SU-DHL-6 (cell line): ENCODE results near the gene SLC28A2.

ENCODE experiments used
- H2AFZ ChIP-seq: fragments of 200-600 bp; sonication (generic); 2 replicates; pipeline ENCODE4 v1.6.1; 2014; ENCODE audit warnings: low read depth, mild to moderate bottlenecking, moderate library complexity, mixed read lengths, antibody characterized with exemption, low read length; ENCODE audit not compliant: severe bottlenecking
- H3F3A ChIP-seq: fragments of 200-600 bp; shearing (Covaris generic); 2 replicates; pipeline ENCODE4 v1.6.0; 2016; ENCODE audit warnings: antibody characterized with exemption, mild to moderate bottlenecking; ENCODE audit not compliant: insufficient read depth
- H3K27ac ChIP-seq: fragments of 200-600 bp; sonication (generic); 2 replicates; pipeline ENCODE4 v1.5.1; 2016; ENCODE audit warnings: low read depth, mild to moderate bottlenecking, low read length, moderate library complexity, mixed read lengths
- H3K27me3 ChIP-seq: fragments of 200-600 bp; sonication (generic), shearing (Covaris generic); 2 replicates; pipeline ENCODE4 v1.6.0; 2014; ENCODE audit warnings: mild to moderate bottlenecking, low read length
- H3K36me3 ChIP-seq: fragments of 200-600 bp; sonication (generic); 2 replicates; pipeline ENCODE4 v1.6.1; 2014; ENCODE audit warnings: mild to moderate bottlenecking, low read length, mixed read lengths
- H3K4me2 ChIP-seq: fragments of 300-600, 200-600 bp; shearing (Covaris generic), sonication (generic); 2 replicates; pipeline ENCODE4 v1.6.0; 2014; ENCODE audit warnings: low read length, low read depth, mild to moderate bottlenecking; ENCODE audit not compliant: poor library complexity, severe bottlenecking
- H3K4me3 ChIP-seq: fragments of 200-600 bp; sonication (generic); 2 replicates; pipeline ENCODE4 v1.5.1; 2014; ENCODE audit warnings: antibody characterized with exemption, low read length, mild to moderate bottlenecking, mixed read lengths; ENCODE audit not compliant: insufficient read depth, poor library complexity, severe bottlenecking
- H3K79me2 ChIP-seq: fragments of 200-600 bp; sonication (generic); 2 replicates; pipeline ENCODE4 v1.6.1; 2014; ENCODE audit warnings: mild to moderate bottlenecking, low read length, moderate library complexity; ENCODE audit not compliant: insufficient read depth
- H3K9ac ChIP-seq: fragments of 200-600 bp; sonication (generic); 2 replicates; pipeline ENCODE4 v1.7.0; 2014; ENCODE audit warnings: mild to moderate bottlenecking, low read length
- H3K9me2 ChIP-seq: fragments of 200-600 bp; sonication (generic); replicated peaks from 2 replicates; pipeline ENCODE4 v1.6.1; 2014; ENCODE audit warnings: low read length; ENCODE audit not compliant: insufficient read depth
- H3K9me3 ChIP-seq: fragments of 200-600 bp; sonication (generic); 2 replicates; pipeline ENCODE4 v1.6.1; 2014; ENCODE audit warnings: low read length, mixed read lengths; ENCODE audit not compliant: insufficient read depth
- H4K20me1 ChIP-seq: fragments of 200-600 bp; sonication (generic); 2 replicates; pipeline ENCODE4 v1.6.1; 2014; ENCODE audit warnings: low read depth, mild to moderate bottlenecking, antibody characterized with exemption, low read length, moderate library complexity, mixed read lengths
- CTCF ChIP-seq: fragments of 200-600 bp; sonication (generic); IDR thresholded peaks from one replicate; pipeline ENCODE4 v1.5.1; 2017; ENCODE audit warnings: antibody characterized with exemption, mild to moderate bottlenecking, low read length, moderate library complexity; ENCODE audit not compliant: insufficient read depth, poor library complexity, severe bottlenecking
- EZH2phosphoT487 ChIP-seq: fragments of 200-600 bp; sonication (generic), shearing (Covaris generic); conservative IDR thresholded peaks from 2 replicates; pipeline ENCODE4 v1.6.1; 2018; ENCODE audit warnings: mild to moderate bottlenecking, antibody characterized with exemption, low read length, moderate library complexity, mixed read lengths

The SLC28A2 gene

GRCh38 chr15:45326280-45326679, 74.2 kb downstream of the SLC28A2 start:
- Histone ChIP-seq H3K9me2 (no peaks in the 10 kb centered on the region), H3K4me3 (no peak overlapping the region), H3K79me2 (no peaks in the 10 kb centered on the region), H3K27me3 (no peaks in the 10 kb centered on the region), H3F3A (no peaks in the 10 kb centered on the region), H3K9ac (no peak overlapping the region), H2AFZ (no peak overlapping the region), H3K27ac (no peak overlapping the region), H3K9me3 (no peaks in the 10 kb centered on the region), H4K20me1 (no peaks in the 10 kb centered on the region), H3K4me2 (no peak overlapping the region), H3K36me3 (no peaks in the 10 kb centered on the region)
- TF ChIP-seq CTCF (no peak), EZH2phosphoT487 (no peak)

- H3K27me3 ChIP-seq, result no peaks in the 10 kb centered on the region
- H4K20me1 ChIP-seq, result no peaks in the 10 kb centered on the region
- TF ChIP-seq CTCF, result no peak
- TF ChIP-seq EZH2phosphoT487, result no peak
- no peak overlapping the region for H3K4me3 ChIP-seq
- H3K36me3 ChIP-seq, result no peaks in the 10 kb centered on the region
- no peak overlapping the region for H3K9ac ChIP-seq
- no peak overlapping the region for H2AFZ ChIP-seq
- H3K9me2 ChIP-seq, result no peaks in the 10 kb centered on the region
- no peaks in the 10 kb centered on the region for H3F3A ChIP-seq
- no peak overlapping the region for H3K4me2 ChIP-seq
- H3K79me2 ChIP-seq, result no peaks in the 10 kb centered on the region
- no peak overlapping the region for H3K27ac ChIP-seq
- no peaks in the 10 kb centered on the region for H3K9me3 ChIP-seq
Measured at GRCh38 chr15:45326741-45327140, 74.7 kb downstream of the SLC28A2 start.
